G401.6 (cell line): ENCODE data around the gene VWA8.

Experiments used
- FAIRE-seq: peaks from 2 replicates; lab custom pipeline; 2012; peaks lifted over from hg19 to GRCh38; lab: Jason Lieb, UNC

VWA8 gene

GRCh38 chr13:41611385-41611784, 349.5 kb downstream of the VWA8 start:
- FAIRE-seq = no peak

- no peak for FAIRE-seq
These were observed 350.5 kb downstream of the VWA8 start for GRCh38 chr13:41610404-41610803.

GRCh38 chr13:41609828-41610227, 351.1 kb downstream of the VWA8 start:
- no peak for FAIRE-seq

GRCh38 chr13:41608839-41609177, 352.1 kb downstream of the VWA8 start:
- FAIRE-seq = no peak

- no peak for FAIRE-seq
These were observed 352.6 kb downstream of the VWA8 start for GRCh38 chr13:41608111-41608838.

- no peak for FAIRE-seq
These were observed 354.3 kb downstream of the VWA8 start for GRCh38 chr13:41606646-41607045.

GRCh38 chr13:41605319-41606285, 355.3 kb downstream of the VWA8 start:
- no peak for FAIRE-seq

GRCh38 chr13:41603917-41604316, 357.0 kb downstream of the VWA8 start:
- FAIRE-seq = no peak

- no peak for FAIRE-seq
These were observed 359.0 kb downstream of the VWA8 start for GRCh38 chr13:41601718-41602445.

- FAIRE-seq = no peak
These were observed 361.3 kb downstream of the VWA8 start for GRCh38 chr13:41599619-41600018.

- FAIRE-seq = no peak
These were observed 363.4 kb downstream of the VWA8 start for GRCh38 chr13:41597348-41598041.

GRCh38 chr13:41596190-41596589, 364.7 kb downstream of the VWA8 start:
- peak; percentile 21 for FAIRE-seq

GRCh38 chr13:41595298-41595697, 365.6 kb downstream of the VWA8 start:
- FAIRE-seq = no peak

GRCh38 chr13:41590643-41591042, 370.3 kb downstream of the VWA8 start:
- no peak for FAIRE-seq

GRCh38 chr13:41590122-41590521, 370.8 kb downstream of the VWA8 start:
- FAIRE-seq = no peak

GRCh38 chr13:41589434-41589833, 371.5 kb downstream of the VWA8 start:
- no peak for FAIRE-seq

- no peak for FAIRE-seq
These were observed 372.0 kb downstream of the VWA8 start for GRCh38 chr13:41588899-41589298.

GRCh38 chr13:41588448-41588847, 372.5 kb downstream of the VWA8 start:
- FAIRE-seq = no peak

- FAIRE-seq = no peak
These were observed 373.4 kb downstream of the VWA8 start for GRCh38 chr13:41587490-41587889.

GRCh38 chr13:41586216-41586615, 374.7 kb downstream of the VWA8 start:
- no peak for FAIRE-seq

- FAIRE-seq = no peak
These were observed 378.9 kb downstream of the VWA8 start for GRCh38 chr13:41582027-41582463.

- FAIRE-seq = no peak
These were observed 380.6 kb downstream of the VWA8 start for GRCh38 chr13:41580345-41580744.
